Epithelial cell of esophagus (primary cell): ENCODE data around the gene DIPK1B.

Experiments
- DNase-seq: peaks from one replicate; pipeline ENCODE4 v3.0.0; 2010; ENCODE audit warnings: low read depth
- H3K4me3 ChIP-seq: 2 replicates; pipeline ENCODE4 v1.5.1; 2011; ENCODE audit warnings: mild to moderate bottlenecking, low read length, control low read depth
- TF ChIP-seq, protein P1 (sequence below): IDR thresholded peaks from 2 replicates; pipeline ENCODE4 v1.5.1; 2011; ENCODE audit warnings: low read depth, mild to moderate bottlenecking, low read length, control low read depth, inconsistent platforms; ENCODE audit not compliant: insufficient read depth; ENCODE audit errors: missing control alignments

DIPK1B gene

GRCh38 chr9:136687721-136688223, 24.6 kb upstream of the DIPK1B start:
- no peak overlapping the region for H3K4me3 ChIP-seq
- TF ChIP-seq, protein P1, sequence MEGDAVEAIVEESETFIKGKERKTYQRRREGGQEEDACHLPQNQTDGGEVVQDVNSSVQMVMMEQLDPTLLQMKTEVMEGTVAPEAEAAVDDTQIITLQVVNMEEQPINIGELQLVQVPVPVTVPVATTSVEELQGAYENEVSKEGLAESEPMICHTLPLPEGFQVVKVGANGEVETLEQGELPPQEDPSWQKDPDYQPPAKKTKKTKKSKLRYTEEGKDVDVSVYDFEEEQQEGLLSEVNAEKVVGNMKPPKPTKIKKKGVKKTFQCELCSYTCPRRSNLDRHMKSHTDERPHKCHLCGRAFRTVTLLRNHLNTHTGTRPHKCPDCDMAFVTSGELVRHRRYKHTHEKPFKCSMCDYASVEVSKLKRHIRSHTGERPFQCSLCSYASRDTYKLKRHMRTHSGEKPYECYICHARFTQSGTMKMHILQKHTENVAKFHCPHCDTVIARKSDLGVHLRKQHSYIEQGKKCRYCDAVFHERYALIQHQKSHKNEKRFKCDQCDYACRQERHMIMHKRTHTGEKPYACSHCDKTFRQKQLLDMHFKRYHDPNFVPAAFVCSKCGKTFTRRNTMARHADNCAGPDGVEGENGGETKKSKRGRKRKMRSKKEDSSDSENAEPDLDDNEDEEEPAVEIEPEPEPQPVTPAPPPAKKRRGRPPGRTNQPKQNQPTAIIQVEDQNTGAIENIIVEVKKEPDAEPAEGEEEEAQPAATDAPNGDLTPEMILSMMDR, result no peak

GRCh38 chr9:136688274-136689107, 23.9 kb upstream of the DIPK1B start:
- TF ChIP-seq, protein P1, result no peak
- no peak overlapping the region for H3K4me3 ChIP-seq
- no peak for DNase-seq

More at GRCh38 chr9:136687721-136688223, 24.6 kb upstream of the DIPK1B start:
- no peak for DNase-seq

DNA sequence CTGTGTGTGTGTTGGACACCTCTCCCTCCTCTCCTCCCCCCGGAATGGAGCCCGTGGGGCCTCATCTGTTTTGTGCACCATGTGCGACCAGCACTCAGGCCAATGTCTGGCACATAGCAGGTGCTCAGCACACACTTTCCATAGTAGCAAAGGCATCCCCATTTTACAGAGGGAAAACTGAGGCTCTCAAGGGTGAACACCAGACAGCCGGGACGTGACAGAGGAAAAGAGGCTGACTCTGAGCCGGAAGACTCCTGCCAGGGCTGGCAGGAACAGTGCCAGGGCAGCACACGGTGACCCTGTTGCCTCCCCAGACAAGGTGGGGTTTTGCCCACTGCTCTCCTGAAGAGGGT, 23.3 kb upstream of the DIPK1B start:
- DNase-seq, result no peak
- no peak overlapping the region for H3K4me3 ChIP-seq
- TF ChIP-seq, protein P1, result no peak

DNA sequence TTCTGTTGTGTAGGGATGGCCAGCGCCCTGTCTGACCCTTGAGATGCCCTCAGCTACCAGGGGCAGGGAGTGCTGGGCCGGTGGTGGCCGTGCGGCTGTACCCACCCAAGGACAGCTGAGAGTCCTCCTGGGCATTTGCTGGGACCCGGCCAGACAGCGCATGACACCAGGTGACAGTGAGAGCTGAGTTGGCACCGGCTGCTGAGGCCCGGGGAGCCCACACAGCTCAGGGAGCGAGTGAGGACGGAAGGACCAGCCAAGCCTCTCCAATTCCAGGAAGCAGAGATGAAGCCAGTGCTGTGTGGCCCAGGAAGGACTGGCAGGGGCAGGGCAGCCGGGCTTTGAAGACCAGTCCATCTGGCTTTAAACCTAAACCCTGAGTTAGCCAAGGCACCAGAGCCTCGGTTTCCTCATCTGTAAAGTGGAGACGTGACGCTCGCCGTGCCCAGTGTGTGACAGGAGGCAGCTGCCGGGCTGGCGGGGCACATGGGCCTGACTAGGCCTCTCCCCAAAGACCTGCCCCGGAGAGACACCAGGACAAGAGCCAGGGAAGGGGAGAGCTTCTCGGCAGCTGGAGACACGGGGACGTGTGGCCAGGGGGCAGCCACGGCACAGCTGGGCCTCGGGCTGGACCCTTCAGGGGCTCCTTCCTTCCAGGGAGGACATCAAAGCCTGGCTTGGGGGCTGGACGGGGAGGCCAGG, 22.1 kb upstream of the DIPK1B start:
- TF ChIP-seq, protein P1, result no peak
- H3K4me3 ChIP-seq, result no peak overlapping the region
- DNase-seq, result no peak

- DNase-seq, result no peak
- no peak overlapping the region for H3K4me3 ChIP-seq
- TF ChIP-seq, protein P1, result no peak
Measured at GRCh38 chr9:136690806-136691261, 21.5 kb upstream of the DIPK1B start.

DNA sequence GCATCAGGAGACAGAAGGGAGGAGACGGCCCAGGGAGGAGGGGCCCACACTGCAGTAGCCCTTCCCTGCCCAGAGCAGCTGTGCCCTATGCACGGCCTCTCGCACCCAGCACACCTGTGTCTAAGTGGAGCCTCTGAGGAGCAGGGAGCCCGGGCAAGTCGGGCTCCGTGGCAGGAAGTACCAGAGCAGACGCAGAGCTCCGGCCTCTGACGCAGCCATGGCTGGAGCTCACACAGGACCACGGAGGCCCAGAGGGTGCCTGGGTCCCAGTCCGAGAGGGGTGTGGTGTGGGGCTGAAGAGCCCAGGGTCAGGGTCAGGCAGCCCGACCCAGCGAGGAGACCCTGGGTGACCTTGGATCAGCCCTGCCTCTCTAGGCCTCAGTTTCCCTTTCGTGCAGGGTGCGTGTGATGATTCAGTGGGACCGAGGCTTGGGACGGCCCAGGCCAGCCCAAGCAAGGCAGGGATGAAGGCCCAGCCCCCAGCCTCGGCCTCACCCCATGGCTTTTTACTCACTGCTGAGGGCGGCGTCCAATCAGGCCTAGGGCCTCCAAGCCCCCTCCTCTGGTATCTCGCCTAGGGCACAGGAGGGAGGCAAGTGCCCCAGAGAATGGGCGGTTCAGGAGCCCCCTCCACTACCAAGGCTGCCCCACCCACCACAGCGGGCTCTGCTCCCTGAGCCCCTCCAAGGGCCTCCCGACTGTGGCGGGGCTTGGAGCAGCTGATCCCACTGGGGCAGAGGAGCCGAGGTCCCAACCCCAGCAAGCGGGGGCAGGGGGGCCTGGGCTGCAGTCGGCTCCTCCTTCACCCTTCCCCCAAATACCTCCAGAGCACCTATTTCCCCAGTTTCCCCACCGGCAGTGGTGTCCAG, 20.8 kb upstream of the DIPK1B start:
- DNase-seq, result no peak
- TF ChIP-seq, protein P1, result no peak
- H3K4me3 ChIP-seq, result no peak overlapping the region
